Esophagus muscularis mucosa (tissue), 4 donors: ENCODE measurements around the gene HUWE1.

ENCODE experiments used
- EP300 ChIP-seq: sonication (generic); formaldehyde crosslinking; IDR thresholded peaks from one replicate; pipeline ENCODE4 v1.6.1; 2017; ENCODE audit warnings: antibody characterized with exemption
- POLR2AphosphoS5 ChIP-seq, 2 donors: sonication (generic); formaldehyde crosslinking; IDR thresholded peaks; one replicate each; pipeline ENCODE4 v1.6.1; 2017; ENCODE audit warnings: antibody characterized with exemption in 2 of 2
- TF ChIP-seq, protein P1 (sequence below), 3 experiments: fragments of 200-600 bp in 2 of 3; fragments of 450-650 bp in 1 of 3; sonication (generic) in 2 of 3; IDR thresholded peaks; one replicate each; pipeline ENCODE4 v1.5.1; 2017 to 2019; ENCODE audit warnings: antibody characterized with exemption in 3 of 3, mild to moderate bottlenecking in 2 of 3, moderate library complexity in 1 of 3

DNA sequence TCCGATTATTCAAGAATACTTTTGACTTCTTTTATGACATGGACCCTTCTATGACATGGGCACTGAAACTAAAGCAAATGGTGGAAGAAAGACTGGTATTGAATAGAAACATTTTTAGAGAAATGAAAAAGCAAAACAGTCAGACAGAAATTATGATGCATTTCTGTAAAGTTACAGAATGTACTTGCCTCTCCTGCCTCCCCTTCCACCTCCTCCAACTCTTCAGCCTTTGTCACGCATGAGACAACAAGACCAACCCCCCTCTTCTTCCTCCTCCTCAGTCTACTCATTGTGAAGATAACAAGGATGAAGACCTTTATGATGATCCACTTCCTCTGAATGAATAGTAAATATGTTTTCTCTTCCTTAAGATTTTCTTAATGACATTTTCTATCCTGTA is 46.3 kb upstream of the HUWE1 start:
- no peak for TF ChIP-seq EP300
- TF ChIP-seq POLR2AphosphoS5 (IDR thresholded peaks at IDR 0.05) = no peak
- TF ChIP-seq, protein P1, sequence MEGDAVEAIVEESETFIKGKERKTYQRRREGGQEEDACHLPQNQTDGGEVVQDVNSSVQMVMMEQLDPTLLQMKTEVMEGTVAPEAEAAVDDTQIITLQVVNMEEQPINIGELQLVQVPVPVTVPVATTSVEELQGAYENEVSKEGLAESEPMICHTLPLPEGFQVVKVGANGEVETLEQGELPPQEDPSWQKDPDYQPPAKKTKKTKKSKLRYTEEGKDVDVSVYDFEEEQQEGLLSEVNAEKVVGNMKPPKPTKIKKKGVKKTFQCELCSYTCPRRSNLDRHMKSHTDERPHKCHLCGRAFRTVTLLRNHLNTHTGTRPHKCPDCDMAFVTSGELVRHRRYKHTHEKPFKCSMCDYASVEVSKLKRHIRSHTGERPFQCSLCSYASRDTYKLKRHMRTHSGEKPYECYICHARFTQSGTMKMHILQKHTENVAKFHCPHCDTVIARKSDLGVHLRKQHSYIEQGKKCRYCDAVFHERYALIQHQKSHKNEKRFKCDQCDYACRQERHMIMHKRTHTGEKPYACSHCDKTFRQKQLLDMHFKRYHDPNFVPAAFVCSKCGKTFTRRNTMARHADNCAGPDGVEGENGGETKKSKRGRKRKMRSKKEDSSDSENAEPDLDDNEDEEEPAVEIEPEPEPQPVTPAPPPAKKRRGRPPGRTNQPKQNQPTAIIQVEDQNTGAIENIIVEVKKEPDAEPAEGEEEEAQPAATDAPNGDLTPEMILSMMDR (IDR thresholded peaks at IDR 0.05) = no peak
